IMR-90 (cell line): ENCODE measurements around the gene JADE2. TPM values are rescaled to one million over a fixed set of nuclear protein-coding genes. Genes with fewer than 3 reads are reported as not detected.

Source experiments
- ATAC-seq: fragments of 200-7000 bp; cut with Tn5 transposase; 2 replicates; pipeline ENCODE4 v1.9.1; 2020; ENCODE audit warnings: low read depth, mild to moderate bottlenecking, moderate library complexity
- BruUV-seq: library from RNA; stranded (reverse); fragments of 400-500 nt; replicated peaks from 2 replicates; lab custom pipeline; 2021; lab: Mats Ljungman, UMichigan
- CTCF ChIA-PET: fragments of 300-600 bp; formaldehyde crosslinking; extraction: SDS; loops from one replicate; lab custom pipeline; 2021; ENCODE audit warnings: antibody characterized with exemption; lab: Yijun Ruan, JAX
- POLR2A ChIA-PET: fragments of 300-600 bp; sonication (Branson Sonifier 250); formaldehyde crosslinking; loops from one replicate; lab custom pipeline; 2022; ENCODE audit warnings: antibody characterized with exemption; ENCODE audit not compliant: unreplicated experiment; lab: Charles Lee
- DNase-seq: peaks from one replicate; pipeline ENCODE4 v3.0.0; 2013
- H2AFZ ChIP-seq: replicated peaks from 2 replicates; pipeline ENCODE3; 2013; ENCODE audit warnings: low read length, mild to moderate bottlenecking; ENCODE audit not compliant: poor library complexity
- H2AK5ac ChIP-seq: 2 replicates; pipeline ENCODE4 v1.6.1; 2013; ENCODE audit warnings: low read depth, low read length, inconsistent platforms
- H2AK9ac ChIP-seq: replicated peaks from 2 replicates; pipeline ENCODE3; 2013; ENCODE audit warnings: mild to moderate bottlenecking, low read depth, low read length, moderate library complexity; ENCODE audit not compliant: poor library complexity
- H2BK120ac ChIP-seq: 2 replicates; pipeline ENCODE4 v1.6.1; 2013; ENCODE audit warnings: low read depth, low read length, inconsistent platforms
- H2BK15ac ChIP-seq: 3 replicates; pipeline ENCODE4 v1.6.1; 2013; ENCODE audit warnings: low read depth, low read length, inconsistent platforms
- H2BK20ac ChIP-seq: 2 replicates; pipeline ENCODE4 v1.6.1; 2013; ENCODE audit warnings: low read depth, mild to moderate bottlenecking, inconsistent platforms, low read length, moderate library complexity
- H2BK5ac ChIP-seq: 2 replicates; pipeline ENCODE4 v1.6.1; 2013; ENCODE audit warnings: mild to moderate bottlenecking, low read depth, low read length, inconsistent platforms; ENCODE audit not compliant: poor library complexity, severe bottlenecking
- H3K14ac ChIP-seq: replicated peaks from 2 replicates; pipeline ENCODE4 v1.6.1; 2013; ENCODE audit warnings: low read depth, low read length, inconsistent platforms
- H3K18ac ChIP-seq: 2 replicates; pipeline ENCODE4 v1.6.1; 2013; ENCODE audit warnings: low read depth, low read length, control low read depth
- H3K23ac ChIP-seq: 2 replicates; pipeline ENCODE4 v1.6.1; 2013; ENCODE audit warnings: low read depth, low read length, inconsistent platforms
- H3K27ac ChIP-seq: 2 replicates; pipeline ENCODE4 v1.5.1; 2013; ENCODE audit warnings: mild to moderate bottlenecking, control low read depth, low read length; ENCODE audit not compliant: insufficient read depth
- H3K27me3 ChIP-seq: 2 replicates; pipeline ENCODE4 v1.6.1; 2013; ENCODE audit warnings: low read length; ENCODE audit not compliant: control insufficient read depth, insufficient read depth
- H3K36me3 ChIP-seq: 2 replicates; pipeline ENCODE4 v1.6.1; 2013; ENCODE audit warnings: low read length, mixed read lengths; ENCODE audit not compliant: control insufficient read depth, insufficient read depth
- H3K4ac ChIP-seq: 2 replicates; pipeline ENCODE4 v1.6.1; 2013; ENCODE audit warnings: low read depth, low read length, inconsistent platforms
- H3K4me1 ChIP-seq: 2 replicates; pipeline ENCODE4 v1.6.1; 2013; ENCODE audit warnings: low read length, mixed read lengths; ENCODE audit not compliant: control insufficient read depth, insufficient read depth
- H3K4me2 ChIP-seq: 2 replicates; pipeline ENCODE4 v1.6.1; 2013; ENCODE audit warnings: low read depth, mild to moderate bottlenecking, control low read depth, low read length, moderate library complexity
- H3K4me3 ChIP-seq: 2 replicates; pipeline ENCODE4 v1.5.1; 2013; ENCODE audit warnings: low read depth, mild to moderate bottlenecking, control low read depth, low read length, moderate library complexity; ENCODE audit not compliant: insufficient read depth
- H3K56ac ChIP-seq: 2 replicates; pipeline ENCODE4 v1.6.1; 2013; ENCODE audit warnings: low read length, inconsistent platforms; ENCODE audit not compliant: insufficient read depth; ENCODE audit errors: extremely low read depth
- H3K79me1 ChIP-seq, 2 experiments: 2 replicates each; pipeline ENCODE4 v1.6.1; 2013; ENCODE audit warnings: low read length in 2 of 2, inconsistent platforms in 1 of 2, low read depth in 1 of 2
- H3K9ac ChIP-seq: 2 replicates; pipeline ENCODE4 v1.6.1; 2013; ENCODE audit warnings: low read depth, low read length, control low read depth
- H3K9me1 ChIP-seq: 2 replicates; pipeline ENCODE4 v1.6.1; 2013; ENCODE audit warnings: low read length, inconsistent platforms; ENCODE audit not compliant: insufficient read depth
- H3K9me3 ChIP-seq: 2 replicates; pipeline ENCODE4 v1.6.1; 2013; ENCODE audit warnings: low read length; ENCODE audit not compliant: control insufficient read depth, insufficient read depth
- H4K20me1 ChIP-seq: 2 replicates; pipeline ENCODE4 v1.6.1; 2013; ENCODE audit warnings: low read length, inconsistent platforms; ENCODE audit not compliant: insufficient read depth
- H4K5ac ChIP-seq: 2 replicates; pipeline ENCODE4 v1.6.1; 2013; ENCODE audit warnings: mild to moderate bottlenecking, low read depth, low read length, control low read depth
- H4K8ac ChIP-seq, 2 experiments: 2 replicates each; pipeline ENCODE4 v1.6.1; 2013; ENCODE audit warnings: low read depth in 2 of 2, low read length in 2 of 2, control low read depth in 1 of 2, inconsistent platforms in 1 of 2
- H4K91ac ChIP-seq: 2 replicates; pipeline ENCODE4 v1.6.1; 2013; ENCODE audit warnings: low read depth, low read length, inconsistent platforms; ENCODE audit not compliant: insufficient read depth
- BHLHE40 ChIP-seq: fragments of 150-350 bp; IDR thresholded peaks from 2 replicates; pipeline ENCODE4 v1.6.1; 2016; ENCODE audit warnings: mild to moderate bottlenecking, low read depth, low read length
- CEBPB ChIP-seq: IDR thresholded peaks from 2 replicates; pipeline ENCODE4 v1.6.1; 2012; ENCODE audit warnings: low read depth, low read length, improper control_type of control experiment
- ELK1 ChIP-seq: fragments of 150-350 bp; IDR thresholded peaks from 2 replicates; pipeline ENCODE4 v1.6.1; 2016; ENCODE audit warnings: low read depth, mild to moderate bottlenecking, low read length, moderate library complexity, borderline replicate concordance
- NFE2L2 ChIP-seq: fragments of 150-350 bp; IDR thresholded peaks from 2 replicates; pipeline ENCODE4 v1.6.1; 2016; ENCODE audit warnings: low read depth, mild to moderate bottlenecking, low read length
- SMC3 ChIP-seq: fragments of 150-350 bp; IDR thresholded peaks from 2 replicates; pipeline ENCODE4 v1.6.1; 2016; ENCODE audit warnings: low read depth, mild to moderate bottlenecking, antibody characterized with exemption, low read length, moderate library complexity
- whole genome bisulfite sequencing, 2 experiments: methylation state at CpG; one replicate each; pipeline versions ENCODE4 v1.1.5 to v1.1.7; 2013; ENCODE audit warnings: missing lambda C conversion rate in 2 of 2; ENCODE audit not compliant: insufficient read length in 1 of 2; ENCODE audit errors: extremely low coverage in 2 of 2; 5-methylcytosine and 5-hydroxymethylcytosine counted together
- dilution Hi-C: fragments of 300-500 bp; cut with HindIII; formaldehyde crosslinking; loops from one replicate; pipeline ENCODE4 v1.14.3; 2018; ENCODE audit warnings: low sequenced_read_pairs; ENCODE audit not compliant: unreplicated experiment
- in situ Hi-C: fragments of 300-500 bp; cut with MboI; formaldehyde crosslinking; loops from 3 replicates; pipeline ENCODE4 v1.14.3; 2019; ENCODE audit warnings: low sequenced_read_pairs, inconsistent platforms, mixed read lengths
- intact Hi-C: fragments of 100-400 bp; cut with micrococcal nuclease; formaldehyde crosslinking; loops from 2 replicates; pipeline ENCODE4 v1.10.0; 2022
- polyA plus RNA-seq, 3 experiments: library from polyadenylated mRNA; depleted of rRNA; stranded (reverse); fragments of >200 nt; gene quantifications; 2 replicates each; pipeline ENCODE4 v1.2.3, GENCODE V29; 2012; ENCODE audit warnings: low replicate concordance in 1 of 3
- total RNA-seq: library from RNA; depleted of rRNA; stranded (reverse); fragments of >200 nt; gene quantifications from 2 replicates; pipeline ENCODE4 v1.2.3, GENCODE V29; 2012

Gene JADE2
- total and polyA plus RNA-seq, 2 of the 4 experiments (the other 2 are of a cell fraction) = 13.3 to 14.9 TPM

GRCh38 chr5:134611515-134611914 is 86.0 kb downstream of the JADE2 start:
- Histone ChIP-seq H2BK5ac (no peak overlapping the region), H2BK15ac (no peak overlapping the region), H3K18ac (no peak overlapping the region), H3K56ac (no peak overlapping the region), H3K4me1 (peaks cover 2% of the 10 kb centered on the region; the same call in 1 of the 2 replicates), H3K4me3 (no peak overlapping the region), H3K14ac (no peak overlapping the region), H3K27ac (no peak overlapping the region), H3K23ac (no peak overlapping the region), H2AK9ac (no peak overlapping the region), H4K8ac (no peak overlapping the region), H2BK20ac (no peak overlapping the region), H2BK120ac (no peak overlapping the region), H2AFZ (no peak overlapping the region), H4K20me1 (no peaks in the 10 kb centered on the region), H3K9me3 (no peaks in the 10 kb centered on the region), H3K4me2 (no peak overlapping the region), H3K27me3 (no peaks in the 10 kb centered on the region), H3K36me3 (peaks cover 34% of the 10 kb centered on the region), H3K79me1 (no peaks in the 10 kb centered on the region), H4K5ac (no peak overlapping the region), H3K9me1 (no peaks in the 10 kb centered on the region), H2AK5ac (no peak overlapping the region), H3K4ac (no peak overlapping the region), H3K9ac (no peak overlapping the region), H4K91ac (no peak overlapping the region)
- CTCF ChIA-PET = no interaction called here
- no CpG with 5 or more reads among the region's 4 CpGs for WGBS, 2 experiments
- dilution Hi-C loops (no loop called here), intact Hi-C loops (no loop called here), in situ Hi-C loops (no loop called here)
- TF ChIP-seq NFE2L2 = no peak
- TF ChIP-seq SMC3 = no peak
- TF ChIP-seq BHLHE40 = no peak
- no peak for TF ChIP-seq CEBPB
- no peak for TF ChIP-seq ELK1
- no TSS peak for BruUV-seq
- ATAC-seq = no peak
- no peak for DNase-seq
- POLR2A ChIA-PET = no interaction called here
